Memory B cell (primary cell): ENCODE measurements around the gene AIRE.

ENCODE experiments used
- ATAC-seq: fragments of 150-1000 bp; cut with Tn5 transposase; 2 replicates; pipeline ENCODE4 v1.10.0; 2021; ENCODE audit warnings: low read depth, mild to moderate bottlenecking, moderate library complexity
- DNase-seq, 2 donors: peaks; one replicate each; pipeline ENCODE4 v3.0.0; 2022; ENCODE audit warnings: low spot score in 2 of 2
- H3K27ac Mint-ChIP-seq: one replicate; pipeline ENCODE4 v1.8.0; 2022; ENCODE audit warnings: mild to moderate bottlenecking, moderate library complexity, mixed read lengths
- H3K27me3 Mint-ChIP-seq: one replicate; pipeline ENCODE4 v1.8.0; 2022; ENCODE audit warnings: mixed read lengths
- H3K36me3 Mint-ChIP-seq: one replicate; pipeline ENCODE4 v1.8.0; 2022; ENCODE audit warnings: mild to moderate bottlenecking, mixed read lengths
- H3K4me1 Mint-ChIP-seq: one replicate; pipeline ENCODE4 v1.8.0; 2022; ENCODE audit warnings: mixed read lengths
- H3K4me3 Mint-ChIP-seq: one replicate; pipeline ENCODE4 v1.8.0; 2022; ENCODE audit warnings: mild to moderate bottlenecking, moderate library complexity, mixed read lengths
- H3K9me3 Mint-ChIP-seq: one replicate; pipeline ENCODE4 v1.8.0; 2022; ENCODE audit warnings: mixed read lengths

Gene AIRE

DNA sequence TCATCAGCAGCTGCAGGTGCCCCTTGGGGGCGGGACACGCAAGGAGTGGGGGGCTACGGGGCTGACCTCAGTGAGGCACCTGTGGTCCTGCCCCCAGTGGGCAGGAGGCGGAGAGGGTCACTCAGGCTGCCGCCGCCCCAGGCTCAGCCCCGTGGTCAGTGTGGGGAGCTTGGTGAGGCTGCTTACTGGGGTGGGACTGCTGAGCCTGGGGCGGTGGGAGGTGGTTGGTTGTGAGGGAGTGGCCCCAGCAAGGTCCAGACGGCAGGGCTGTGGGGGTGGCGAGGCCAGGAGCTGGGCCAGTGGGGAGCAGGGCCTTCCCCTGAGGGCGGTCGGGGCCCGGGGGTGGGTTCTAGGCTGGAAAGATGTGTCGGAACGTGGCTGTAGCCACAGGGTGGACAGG lies 28.5 kb downstream of the AIRE start:
- no peak for ATAC-seq
- Mint-ChIP-seq H3K9me3 (no peaks in the 10 kb centered on the region), H3K4me3 (no peak overlapping the region), H3K27me3 (no peaks in the 10 kb centered on the region), H3K27ac (no peak overlapping the region), H3K4me1 (peaks cover 5% of the 10 kb centered on the region), H3K36me3 (peaks cover 16% of the 10 kb centered on the region)
- no peak for DNase-seq

DNA sequence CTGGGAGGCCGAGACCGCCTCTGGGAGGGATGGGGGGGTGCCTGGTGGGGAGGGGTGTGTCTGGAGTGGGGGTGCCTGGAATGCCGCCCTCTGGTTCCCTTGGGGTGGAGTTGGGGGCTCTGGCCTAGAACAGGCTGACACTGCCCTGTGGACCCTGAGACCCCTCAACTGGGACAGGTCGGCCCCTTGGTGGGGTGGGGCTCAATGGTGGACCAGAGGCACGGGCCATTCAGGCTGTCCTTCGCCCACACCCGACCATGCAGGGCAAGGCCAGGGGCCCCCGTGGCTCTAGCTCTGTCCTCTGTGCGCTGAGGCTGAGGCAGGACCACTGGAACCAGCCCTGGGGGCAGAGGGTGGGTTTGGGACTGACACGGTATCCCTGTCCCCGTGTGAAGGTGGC lies 28.9 kb downstream of the AIRE start:
- no peak for DNase-seq

DNA sequence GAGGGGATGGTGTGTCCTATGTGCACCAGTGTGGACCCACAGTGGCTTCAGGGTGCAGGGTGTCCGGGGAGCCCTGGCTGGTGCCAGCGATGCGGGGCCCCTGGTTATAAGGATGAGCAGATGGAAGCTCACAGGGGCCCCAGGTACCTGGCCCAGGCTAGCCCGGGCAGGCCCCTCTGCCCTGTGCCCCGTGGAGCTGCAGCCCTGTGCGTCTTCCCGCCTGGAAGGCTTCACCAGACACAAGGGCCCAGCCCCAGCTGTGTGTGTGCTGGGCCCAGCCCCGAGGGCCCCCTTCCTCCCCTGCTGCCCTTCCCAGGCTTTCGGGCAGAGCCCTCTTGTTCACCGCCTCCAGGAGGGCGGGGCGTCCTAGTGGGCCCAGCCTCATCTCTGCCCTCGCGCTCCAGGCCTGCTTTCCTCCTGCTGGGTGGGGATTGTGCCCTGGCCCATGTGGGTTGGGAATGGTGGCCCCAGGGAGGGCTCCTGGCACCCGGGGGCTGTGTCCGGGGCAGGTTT lies 30.1 kb downstream of the AIRE start:
- DNase-seq, result no peak
- H3K4me3 Mint-ChIP-seq, result no peak overlapping the region
- no peaks in the 10 kb centered on the region for H3K27me3 Mint-ChIP-seq
- H3K27ac Mint-ChIP-seq, result no peak overlapping the region
- peaks cover 16% of the 10 kb centered on the region for H3K36me3 Mint-ChIP-seq
- H3K4me1 Mint-ChIP-seq, result peaks cover 5% of the 10 kb centered on the region
- no peak for ATAC-seq
- H3K9me3 Mint-ChIP-seq, result no peaks in the 10 kb centered on the region

More for the DNA sequence above, 28.9 kb downstream of the AIRE start:
- H3K27ac Mint-ChIP-seq, result no peak overlapping the region
- H3K9me3 Mint-ChIP-seq, result no peaks in the 10 kb centered on the region
- ATAC-seq, result no peak
- H3K36me3 Mint-ChIP-seq, result peaks cover 16% of the 10 kb centered on the region
- H3K4me1 Mint-ChIP-seq, result peaks cover 5% of the 10 kb centered on the region
- no peak overlapping the region for H3K4me3 Mint-ChIP-seq
- no peaks in the 10 kb centered on the region for H3K27me3 Mint-ChIP-seq

- ATAC-seq, result no peak
- no peak for DNase-seq
- no peaks in the 10 kb centered on the region for H3K4me1 Mint-ChIP-seq
- no peak overlapping the region for H3K4me3 Mint-ChIP-seq
- H3K27me3 Mint-ChIP-seq, result no peaks in the 10 kb centered on the region
- H3K36me3 Mint-ChIP-seq, result peaks cover 10% of the 10 kb centered on the region
- H3K9me3 Mint-ChIP-seq, result no peaks in the 10 kb centered on the region
- H3K27ac Mint-ChIP-seq, result peak overlapping the region; percentile 66
These were observed 30.7 kb downstream of the AIRE start for GRCh38 chr21:44316277-44316900.

GRCh38 chr21:44317241-44317782 lies 31.6 kb downstream of the AIRE start:
- Mint-ChIP-seq H3K27ac (no peak overlapping the region), H3K4me3 (no peak overlapping the region), H3K27me3 (no peaks in the 10 kb centered on the region), H3K9me3 (no peaks in the 10 kb centered on the region), H3K4me1 (no peaks in the 10 kb centered on the region), H3K36me3 (peaks cover 5% of the 10 kb centered on the region)
- no peak for ATAC-seq
- no peak for DNase-seq

GRCh38 chr21:44317871-44318270 lies 32.2 kb downstream of the AIRE start:
- no peaks in the 10 kb centered on the region for H3K27me3 Mint-ChIP-seq
- DNase-seq (no peak), ATAC-seq (no peak)
- H3K4me3 Mint-ChIP-seq, result no peak overlapping the region
- H3K27ac Mint-ChIP-seq, result no peak overlapping the region
- no peaks in the 10 kb centered on the region for H3K9me3 Mint-ChIP-seq
- H3K36me3 Mint-ChIP-seq, result peaks cover 5% of the 10 kb centered on the region
- no peaks in the 10 kb centered on the region for H3K4me1 Mint-ChIP-seq

GRCh38 chr21:44318489-44319285 lies 33.0 kb downstream of the AIRE start:
- ATAC-seq, result no peak
- no peak for DNase-seq
- Mint-ChIP-seq H3K4me1 (no peaks in the 10 kb centered on the region), H3K36me3 (peaks cover 8% of the 10 kb centered on the region), H3K27me3 (no peaks in the 10 kb centered on the region), H3K27ac (no peak overlapping the region), H3K9me3 (no peaks in the 10 kb centered on the region), H3K4me3 (no peak overlapping the region)

GRCh38 chr21:44319407-44320065 lies 33.9 kb downstream of the AIRE start:
- no peak for DNase-seq
- H3K27ac Mint-ChIP-seq, result no peak overlapping the region

DNA sequence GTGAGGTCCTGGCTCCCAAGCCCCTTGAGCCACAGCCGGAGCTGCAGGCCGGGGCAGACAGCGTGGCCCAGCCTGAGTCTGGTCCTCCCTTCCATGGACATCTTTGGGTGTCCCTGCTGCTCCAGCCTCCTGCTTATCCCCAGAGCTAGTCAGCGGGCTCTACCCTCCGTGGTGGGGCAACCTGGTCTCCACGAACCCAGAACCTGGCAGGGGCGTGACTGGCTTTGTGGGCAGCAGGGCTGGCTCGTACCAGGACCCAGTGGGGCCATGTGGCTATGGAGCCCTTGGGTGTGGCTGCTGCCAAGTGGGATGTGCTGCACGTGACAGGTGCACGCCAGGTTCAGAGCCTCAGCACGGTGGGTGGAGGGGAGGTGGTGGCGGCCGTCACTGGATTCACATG lies 35.2 kb downstream of the AIRE start:
- Mint-ChIP-seq H3K36me3 (peaks cover 10% of the 10 kb centered on the region), H3K27me3 (no peaks in the 10 kb centered on the region), H3K4me1 (no peaks in the 10 kb centered on the region), H3K9me3 (no peaks in the 10 kb centered on the region), H3K4me3 (no peak overlapping the region), H3K27ac (no peak overlapping the region)
- ATAC-seq, result no peak
- no peak for DNase-seq

More at GRCh38 chr21:44319407-44320065, 33.9 kb downstream of the AIRE start:
- Mint-ChIP-seq H3K4me3 (no peak overlapping the region), H3K36me3 (peaks cover 8% of the 10 kb centered on the region), H3K9me3 (no peaks in the 10 kb centered on the region), H3K4me1 (no peaks in the 10 kb centered on the region), H3K27me3 (no peaks in the 10 kb centered on the region)
- ATAC-seq, result no peak

DNA sequence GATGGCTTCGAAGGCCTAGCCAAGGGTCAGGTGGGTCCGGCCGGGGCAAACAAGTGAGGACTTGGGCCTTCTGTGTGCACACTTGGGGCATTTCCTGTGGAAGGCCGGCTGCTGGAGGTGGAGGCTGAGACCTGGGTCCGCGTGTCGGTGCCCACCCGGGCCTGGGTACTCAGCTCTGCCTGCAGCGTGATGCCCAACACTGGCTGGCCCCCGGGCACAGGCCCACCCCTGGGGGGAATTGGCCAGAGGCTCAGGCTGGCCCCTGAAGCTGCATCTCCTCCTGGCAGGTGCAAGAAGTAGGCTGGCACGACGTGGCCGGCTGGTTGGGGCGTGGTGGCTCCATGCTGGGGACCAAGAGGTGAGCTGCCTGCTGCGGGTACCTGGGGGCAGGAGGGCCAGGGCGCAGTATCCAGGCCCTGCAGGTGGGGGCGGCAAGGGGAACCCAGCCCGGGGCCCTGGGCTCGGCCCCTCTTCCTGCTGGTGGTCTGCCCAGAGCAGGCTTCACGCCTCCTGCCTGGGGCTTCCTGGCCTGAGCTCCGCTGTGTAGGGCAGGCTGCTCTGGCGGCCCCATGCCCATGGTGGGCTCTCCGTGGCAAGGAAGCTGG lies 36.3 kb downstream of the AIRE start:
- no peak for ATAC-seq
- H3K27me3 Mint-ChIP-seq, result no peaks in the 10 kb centered on the region
- H3K4me3 Mint-ChIP-seq, result no peak overlapping the region
- peaks cover 7% of the 10 kb centered on the region for H3K36me3 Mint-ChIP-seq
- H3K27ac Mint-ChIP-seq, result no peak overlapping the region
- H3K9me3 Mint-ChIP-seq, result no peaks in the 10 kb centered on the region
- no peaks in the 10 kb centered on the region for H3K4me1 Mint-ChIP-seq
- DNase-seq, result no peak

DNA sequence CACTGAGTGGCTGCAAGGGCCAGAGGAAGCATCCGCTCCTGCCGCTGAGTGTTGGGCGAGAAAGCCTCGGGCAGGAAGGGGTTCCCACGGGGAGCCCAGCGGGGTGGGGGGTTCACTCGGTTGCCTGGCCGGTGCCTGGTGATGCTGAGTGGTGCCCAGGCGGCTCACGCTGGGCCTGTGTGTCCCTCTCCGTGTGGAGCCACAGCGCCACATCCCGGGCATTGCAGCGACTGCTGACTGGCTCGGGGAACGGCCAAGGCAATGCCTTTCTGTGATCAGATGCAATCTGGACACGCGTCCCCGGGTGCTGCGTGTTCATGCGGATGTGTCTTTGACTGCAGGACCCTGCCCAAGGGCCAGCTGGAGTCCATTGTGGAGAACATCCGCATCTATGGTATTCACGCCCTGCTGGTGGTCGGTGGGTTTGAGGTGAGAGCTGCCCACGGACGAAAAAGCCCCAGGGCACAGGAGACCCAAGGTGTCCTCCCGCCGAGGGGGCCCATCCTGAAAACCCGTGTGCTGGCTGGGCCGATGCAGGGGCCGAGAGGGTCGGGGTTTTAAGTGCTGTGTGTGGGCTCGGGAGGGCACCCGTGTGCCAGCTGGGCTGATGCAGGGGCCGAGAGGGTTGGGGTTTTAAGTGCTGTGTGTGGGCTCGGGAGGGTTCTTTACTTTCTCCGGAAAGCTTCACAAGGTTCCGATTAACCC lies 37.1 kb downstream of the AIRE start:
- H3K36me3 Mint-ChIP-seq, result peaks cover 7% of the 10 kb centered on the region
- H3K9me3 Mint-ChIP-seq, result no peaks in the 10 kb centered on the region
- ATAC-seq, result no peak
- no peaks in the 10 kb centered on the region for H3K27me3 Mint-ChIP-seq
- no peaks in the 10 kb centered on the region for H3K4me1 Mint-ChIP-seq
- no peak overlapping the region for H3K27ac Mint-ChIP-seq
- no peak for DNase-seq
- H3K4me3 Mint-ChIP-seq, result no peak overlapping the region

DNA sequence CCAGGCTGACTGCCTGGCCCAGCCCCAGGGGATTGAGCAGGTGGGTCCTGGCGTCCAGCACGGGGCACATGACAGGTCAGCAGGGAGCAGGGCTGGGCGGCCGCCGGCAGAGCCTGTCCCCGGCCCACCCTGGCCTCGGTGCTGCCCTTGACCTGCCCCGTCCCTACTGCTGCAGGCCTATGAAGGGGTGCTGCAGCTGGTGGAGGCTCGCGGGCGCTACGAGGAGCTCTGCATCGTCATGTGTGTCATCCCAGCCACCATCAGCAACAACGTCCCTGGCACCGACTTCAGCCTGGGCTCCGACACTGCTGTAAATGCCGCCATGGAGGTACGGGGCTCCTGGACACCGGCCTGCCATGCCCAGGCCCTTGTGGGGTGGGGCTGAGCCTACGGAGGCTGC lies 37.9 kb downstream of the AIRE start:
- no peak overlapping the region for H3K4me3 Mint-ChIP-seq
- H3K4me1 Mint-ChIP-seq, result peaks cover 3% of the 10 kb centered on the region
- no peaks in the 10 kb centered on the region for H3K9me3 Mint-ChIP-seq
- H3K27me3 Mint-ChIP-seq, result no peaks in the 10 kb centered on the region
- H3K36me3 Mint-ChIP-seq, result peaks cover 7% of the 10 kb centered on the region
- no peak overlapping the region for H3K27ac Mint-ChIP-seq
- DNase-seq (no peak), ATAC-seq (no peak)

GRCh38 chr21:44324106-44324853 lies 38.6 kb downstream of the AIRE start:
- DNase-seq (no peak), ATAC-seq (no peak)
- no peak overlapping the region for H3K4me3 Mint-ChIP-seq
- peaks cover 3% of the 10 kb centered on the region for H3K4me1 Mint-ChIP-seq
- H3K27me3 Mint-ChIP-seq, result no peaks in the 10 kb centered on the region
- no peak overlapping the region for H3K27ac Mint-ChIP-seq
- no peaks in the 10 kb centered on the region for H3K9me3 Mint-ChIP-seq
- H3K36me3 Mint-ChIP-seq, result peaks cover 7% of the 10 kb centered on the region
